NCI-H226 (cell line): ENCODE data around the gene SYTL5.
A peak's percentile ranks its signal among the peaks of the same experiment; 100 is the strongest.

Experiments
- DNase-seq: peaks from one replicate; pipeline ENCODE4 v3.0.0-alpha.2; 2015

Gene SYTL5

DNA sequence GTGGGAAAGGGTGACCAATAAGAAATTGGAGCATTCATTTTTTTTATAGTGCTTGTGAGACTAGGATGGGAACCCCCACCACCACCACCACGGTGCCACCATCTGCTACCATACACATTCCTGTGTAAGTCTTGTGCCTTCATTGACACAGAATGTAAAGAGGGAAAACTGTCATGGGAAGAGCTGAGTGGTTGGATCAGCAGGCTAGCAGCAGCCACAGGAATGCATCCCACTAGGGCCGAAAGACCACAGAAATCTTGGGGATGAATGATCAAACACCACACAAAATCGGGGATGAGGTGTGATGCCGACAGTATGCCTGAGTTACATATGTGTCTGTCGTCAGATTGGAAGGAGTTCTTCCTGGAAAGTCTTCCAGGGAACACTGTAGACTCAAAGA, 145.1 kb downstream of the SYTL5 start:
- no peak for DNase-seq

DNA sequence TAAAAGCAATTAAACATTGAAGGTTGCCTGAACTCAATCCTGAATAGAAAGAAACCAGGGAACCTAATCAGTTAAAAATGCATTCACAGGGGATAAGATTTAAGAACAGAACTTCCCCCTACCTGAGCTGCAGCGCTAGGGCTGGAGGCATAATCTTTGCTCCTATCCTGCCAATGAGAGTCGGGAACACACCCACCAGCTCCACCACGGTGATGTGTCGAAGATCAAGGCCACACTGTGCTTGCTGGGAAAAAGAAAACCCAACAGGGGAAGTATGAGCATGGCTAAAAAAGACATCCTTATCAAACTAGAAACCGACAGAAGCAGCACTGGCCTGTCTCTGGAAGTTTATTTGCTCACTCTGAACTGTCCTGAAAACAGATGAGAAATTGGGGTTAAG, 148.0 kb downstream of the SYTL5 start:
- DNase-seq, result no peak

GRCh38 chrX:38154818-38155217, 148.5 kb downstream of the SYTL5 start:
- DNase-seq, result no peak

- no peak for DNase-seq
Measured at GRCh38 chrX:38156838-38157237, 150.5 kb downstream of the SYTL5 start.

- no peak for DNase-seq
Measured at GRCh38 chrX:38163193-38163592, 156.8 kb downstream of the SYTL5 start.

DNA sequence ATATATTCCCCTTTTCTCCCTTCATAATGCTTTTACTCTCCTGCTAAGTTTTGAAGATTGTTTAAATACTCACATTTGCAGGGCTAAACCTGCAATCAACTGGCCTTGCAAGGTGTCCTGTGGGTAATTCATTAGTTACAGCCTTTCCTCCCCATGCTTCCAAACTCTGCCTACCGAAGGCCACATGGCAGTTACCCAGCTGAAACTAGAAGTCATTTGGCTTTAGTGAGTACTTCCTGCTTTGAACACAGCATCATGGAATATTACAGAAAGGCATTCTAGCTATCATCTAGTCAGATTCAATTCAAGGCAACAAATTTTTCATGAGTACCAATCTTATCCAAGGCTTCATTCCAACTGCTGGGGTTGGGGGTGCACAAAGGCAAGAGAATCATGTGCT, 158.7 kb downstream of the SYTL5 start:
- DNase-seq, result no peak

DNA sequence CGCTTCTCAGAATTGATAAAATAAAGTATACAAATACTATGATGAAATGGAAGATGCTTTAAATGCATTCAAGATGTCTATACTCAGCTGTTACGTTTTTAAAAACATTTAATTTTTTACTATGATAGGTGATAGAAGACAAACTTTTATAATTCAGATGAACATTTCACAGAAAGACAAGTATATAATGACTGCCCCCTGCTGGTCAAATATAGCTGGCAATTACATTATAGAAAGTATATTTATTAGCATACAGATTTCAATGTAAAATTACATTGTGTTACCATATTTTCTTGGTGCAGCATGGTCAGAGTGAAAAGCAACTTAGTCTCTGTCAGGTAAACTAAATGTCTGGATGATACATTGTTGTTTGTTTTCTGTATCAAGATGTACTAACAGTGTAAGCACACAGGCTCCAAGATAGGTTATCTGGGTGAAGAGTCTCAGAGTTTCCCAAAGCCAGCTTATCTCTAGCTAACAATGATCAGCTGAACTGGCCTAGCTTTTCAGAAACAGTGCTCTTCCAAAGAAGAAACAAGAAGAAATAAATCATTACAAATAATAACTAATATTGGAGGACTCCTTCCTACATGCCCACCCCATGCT, 160.2 kb downstream of the SYTL5 start:
- no peak for DNase-seq

- DNase-seq, result no peak
Measured at GRCh38 chrX:38170556-38170955, 164.2 kb downstream of the SYTL5 start.

DNA sequence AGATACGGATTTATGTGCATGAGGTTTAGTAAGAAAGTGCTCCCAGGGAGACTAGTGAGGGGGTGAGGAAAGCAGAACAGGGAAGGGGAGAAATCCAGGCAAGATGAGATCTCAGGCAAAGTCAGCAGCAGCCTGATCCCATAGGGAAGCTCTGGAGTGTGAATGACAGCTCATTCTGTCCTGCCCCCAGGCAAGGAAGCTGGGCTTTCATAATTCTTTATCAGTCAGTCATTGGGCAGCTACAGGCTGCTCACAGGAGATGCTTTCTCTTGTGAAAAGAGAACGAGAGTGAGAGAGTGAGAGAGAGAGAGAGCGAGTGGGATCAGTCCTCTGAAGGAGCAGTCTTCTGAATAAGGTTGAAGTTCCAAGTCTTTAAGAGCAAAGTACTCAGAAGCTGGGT, 166.2 kb downstream of the SYTL5 start:
- DNase-seq, result peak; percentile 5

GRCh38 chrX:38175139-38175538, 168.8 kb downstream of the SYTL5 start:
- DNase-seq, result peak; percentile 18

- no peak for DNase-seq
Measured at GRCh38 chrX:38178396-38178795, 172.0 kb downstream of the SYTL5 start.
